B cell (primary cell): ENCODE results near the gene SNCAIP. TPM values are rescaled to one million over a fixed set of nuclear protein-coding genes. Genes with fewer than 3 reads are reported as not detected.
"Not testable (repeated sequence)": the region's sequence is repeated elsewhere in the genome, so short reads cannot be mapped to it uniquely, and the experiment has no call there.

Source experiments
- ATAC-seq: fragments of 200-7000 bp; cut with Tn5 transposase; one replicate; pipeline ENCODE4 v1.10.0; 2021; ENCODE audit warnings: low read depth, mild to moderate bottlenecking, moderate number of reproducible peaks, moderate library complexity
- CTCF ChIA-PET: fragments of 350-600 bp; sonication (Branson Sonifier 250); formaldehyde crosslinking; loops from one replicate; lab custom pipeline; 2021; ENCODE audit warnings: antibody characterized with exemption, inconsistent platforms; lab: Charles Lee
- POLR2A ChIA-PET: fragments of 350-600 bp; sonication (Branson Sonifier 250); formaldehyde crosslinking; loops from one replicate; lab custom pipeline; 2021; ENCODE audit warnings: antibody characterized with exemption; lab: Charles Lee
- DNase-seq: peaks from one replicate; pipeline ENCODE4 v3.0.0; 2013
- H2AFZ ChIP-seq: 2 replicates; pipeline ENCODE4 v1.6.1; 2012; ENCODE audit warnings: mild to moderate bottlenecking, low read depth, low read length; ENCODE audit not compliant: insufficient read depth, poor library complexity, severe bottlenecking
- H3K27ac ChIP-seq, 2 donors: 1 replicate in 1 of 2; 2 replicates in 1 of 2; pipeline ENCODE4 v1.5.1; 2012 to 2013; ENCODE audit warnings: low read length in 2 of 2, mild to moderate bottlenecking in 2 of 2, moderate library complexity in 1 of 2
- H3K27me3 ChIP-seq, 4 experiments: fragments of 200-600 bp in 1 of 4; sonication (generic) in 1 of 4; replicated peaks in 1 of 4; 1 replicate in 2 of 4; 2 replicates in 2 of 4; pipeline versions ENCODE4 v1.6.1 to v1.7.0; 2013 to 2016; ENCODE audit warnings: low read length in 3 of 4, mild to moderate bottlenecking in 2 of 4, mixed read lengths in 1 of 4, moderate library complexity in 1 of 4; ENCODE audit not compliant: insufficient read depth in 4 of 4, control insufficient read depth in 3 of 4; ENCODE audit errors: control extremely low read depth in 1 of 4
- H3K36me3 ChIP-seq, 2 experiments: replicated peaks in 1 of 2; 1 replicate in 1 of 2; 2 replicates in 1 of 2; pipeline versions ENCODE4 v1.6.1 to v1.7.1; 2013; ENCODE audit warnings: low read length in 1 of 2; ENCODE audit not compliant: insufficient read depth in 2 of 2, control insufficient read depth in 1 of 2; ENCODE audit errors: control extremely low read depth in 1 of 2, extremely low read depth in 1 of 2
- H3K4me1 ChIP-seq, 2 donors: fragments of 200-600 bp in 1 of 2; sonication (generic) in 1 of 2; 1 replicate in 1 of 2; 2 replicates in 1 of 2; pipeline versions ENCODE4 v1.5.1 to v1.6.1; 2013 to 2017; ENCODE audit warnings: low read length in 2 of 2; ENCODE audit not compliant: control insufficient read depth in 2 of 2, insufficient read depth in 2 of 2
- H3K4me2 ChIP-seq: replicated peaks from 2 replicates; pipeline ENCODE3; 2012; ENCODE audit warnings: mild to moderate bottlenecking, low read depth, low read length; ENCODE audit not compliant: poor library complexity, severe bottlenecking
- H3K4me3 ChIP-seq, 5 experiments: fragments of 200-600 bp in 1 of 5; sonication (generic) in 1 of 5; 1 replicate in 3 of 5; 2 replicates in 2 of 5; pipeline versions ENCODE4 v1.5.1 to v1.7.0; 2011 to 2016; ENCODE audit warnings: low read length in 4 of 5, mild to moderate bottlenecking in 4 of 5, low read depth in 2 of 5, control low read depth in 1 of 5, moderate library complexity in 1 of 5; ENCODE audit not compliant: insufficient read depth in 1 of 5; ENCODE audit errors: control extremely low read depth in 1 of 5, extremely low read depth in 1 of 5
- H3K79me2 ChIP-seq: fragments of 200-600 bp; sonication (generic); one replicate; pipeline ENCODE4 v1.6.0; 2016; ENCODE audit warnings: low read length; ENCODE audit not compliant: control insufficient read depth, insufficient read depth
- H3K9ac ChIP-seq: fragments of 200-600 bp; sonication (generic); 2 replicates; pipeline ENCODE4 v1.6.1; 2017; ENCODE audit warnings: mild to moderate bottlenecking, low read length, moderate library complexity
- H3K9me3 ChIP-seq, 3 donors: one replicate each; pipeline versions ENCODE4 v1.6.1 to v1.7.1; 2013; ENCODE audit warnings: low read length in 2 of 3; ENCODE audit not compliant: control insufficient read depth in 2 of 3, insufficient read depth in 1 of 3; ENCODE audit errors: control extremely low read depth in 1 of 3
- H4K20me1 ChIP-seq: 2 replicates; pipeline ENCODE4 v1.6.0; 2012; ENCODE audit warnings: mild to moderate bottlenecking, low read length; ENCODE audit not compliant: insufficient read depth, control insufficient read depth, poor library complexity, severe bottlenecking
- H3K27ac Mint-ChIP-seq: one replicate; pipeline ENCODE4 v1.8.0; 2021; ENCODE audit warnings: mixed read lengths
- H3K27me3 Mint-ChIP-seq: one replicate; pipeline ENCODE4 v1.8.0; 2021; ENCODE audit warnings: mixed read lengths
- H3K4me1 Mint-ChIP-seq: one replicate; pipeline ENCODE4 v1.8.0; 2021; ENCODE audit warnings: mixed read lengths
- H3K4me3 Mint-ChIP-seq: one replicate; pipeline ENCODE4 v1.8.0; 2021; ENCODE audit warnings: mixed read lengths
- H3K9me3 Mint-ChIP-seq: one replicate; pipeline ENCODE4 v1.8.0; 2022; ENCODE audit warnings: mixed read lengths; ENCODE audit not compliant: insufficient read depth
- CTCF ChIP-seq: fragments of 200-600 bp; IDR thresholded peaks from one replicate; pipeline ENCODE4 v1.8.0; 2022; ENCODE audit warnings: antibody characterized with exemption, mild to moderate bottlenecking
- EZH2 ChIP-seq: IDR thresholded peaks from 2 replicates; pipeline ENCODE4 v1.6.1; 2012; ENCODE audit warnings: borderline replicate concordance, low read depth, mild to moderate bottlenecking, moderate library complexity, low read length; ENCODE audit not compliant: insufficient read depth, poor library complexity, severe bottlenecking
- WGBS: methylation state at CpG from one replicate; pipeline ENCODE4 v1.1.5; 2013; ENCODE audit warnings: missing lambda C conversion rate; ENCODE audit not compliant: insufficient coverage; 5-methylcytosine and 5-hydroxymethylcytosine counted together
- intact Hi-C: fragments of 100-400 bp; cut with micrococcal nuclease; formaldehyde crosslinking; loops from one replicate; pipeline ENCODE4 v1.10.0; 2022
- polyA plus RNA-seq: library from polyadenylated mRNA; depleted of rRNA; stranded (reverse); fragments of >200 nt; gene quantifications from 2 replicates; pipeline ENCODE4 v1.2.3, GENCODE V29; 2012
- total RNA-seq, 2 donors: library from RNA; stranded (reverse); fragments of 120-200 nt in 1 of 2; gene quantifications; 1 replicate in 1 of 2; 2 replicates in 1 of 2; pipeline versions ENCODE4 v1.2.3 to v1.2.4, GENCODE V29; 2013 to 2022

Gene SNCAIP
- total and polyA plus RNA-seq, 2 donors (not counting 1 experiment from before 2014, with no cell fraction given) = not detected

GRCh38 chr5:122485226-122485625, 173.2 kb downstream of the SNCAIP start:
- Histone ChIP-seq H3K27me3 (no peaks in the 10 kb centered on the region), H3K79me2 (no peaks in the 10 kb centered on the region), H3K4me2 (no peak overlapping the region), H4K20me1 (no peaks in the 10 kb centered on the region), H3K4me3 (no peak overlapping the region), H3K9me3 (no peaks in the 10 kb centered on the region), H3K9ac (no peak overlapping the region), H3K36me3 (no peaks in the 10 kb centered on the region), H3K4me1 (no peaks in the 10 kb centered on the region), H3K27ac (no peak overlapping the region), H2AFZ (no peak overlapping the region)
- no peaks in the 10 kb centered on the region for H3K4me1 Mint-ChIP-seq
- ATAC-seq (no peak), DNase-seq (no peak)
- ChIA-PET CTCF (no interaction called here), POLR2A (no interaction called here)
- H3K27me3 Mint-ChIP-seq = peaks cover 31% of the 10 kb centered on the region
- TF ChIP-seq CTCF (no peak), EZH2 (no peak)
- H3K9me3 Mint-ChIP-seq = no peaks in the 10 kb centered on the region
- WGBS = no CpG with 5 or more reads among the region's 2 CpGs
- no peak overlapping the region for H3K4me3 Mint-ChIP-seq
- intact Hi-C loops = no loop called here
- H3K27ac Mint-ChIP-seq = no peak overlapping the region

- H3K4me1 Mint-ChIP-seq, CTCF ChIA-PET, H3K4me3 ChIP-seq, H3K4me3 Mint-ChIP-seq, H3K9me3 ChIP-seq, H2AFZ ChIP-seq, H3K36me3 ChIP-seq, H3K4me2 ChIP-seq, H4K20me1 ChIP-seq, H3K79me2 ChIP-seq, ATAC-seq, H3K27ac ChIP-seq, H3K27ac Mint-ChIP-seq, intact Hi-C loops, H3K4me1 ChIP-seq, H3K9ac ChIP-seq, DNase-seq, H3K9me3 Mint-ChIP-seq, H3K27me3 ChIP-seq: not testable (repeated sequence)
- POLR2A ChIA-PET = interaction anchor here (0.7 kb wide), 1 partner anchor 21 kb away, joined by 11 read pairs; no protein-coding TSS in a partner anchor
- peaks cover 34% of the 10 kb centered on the region for H3K27me3 Mint-ChIP-seq
- 91% methylated on average over 6 of the region's 6 CpGs for WGBS
Measured at GRCh38 chr5:122486616-122487015, 174.6 kb downstream of the SNCAIP start.
